GM18870 (cell line): ENCODE measurements around the gene STMN3.

Experiments
- ATAC-seq: cut with Tn5 transposase; IDR thresholded peaks from one replicate; pipeline ENCODE4 v1.9.1; 2021; ENCODE audit warnings: moderate library complexity; ENCODE audit not compliant: unreplicated experiment

Gene STMN3

GRCh38 chr20:63653041-63653973 lies at the start of gene STMN3:
Gene STMN3, minus strand, starts transcription at chr20:63653424. Its CDS starts 79 bp downstream, at chr20:63653345.
- ATAC-seq = no peak

DNA sequence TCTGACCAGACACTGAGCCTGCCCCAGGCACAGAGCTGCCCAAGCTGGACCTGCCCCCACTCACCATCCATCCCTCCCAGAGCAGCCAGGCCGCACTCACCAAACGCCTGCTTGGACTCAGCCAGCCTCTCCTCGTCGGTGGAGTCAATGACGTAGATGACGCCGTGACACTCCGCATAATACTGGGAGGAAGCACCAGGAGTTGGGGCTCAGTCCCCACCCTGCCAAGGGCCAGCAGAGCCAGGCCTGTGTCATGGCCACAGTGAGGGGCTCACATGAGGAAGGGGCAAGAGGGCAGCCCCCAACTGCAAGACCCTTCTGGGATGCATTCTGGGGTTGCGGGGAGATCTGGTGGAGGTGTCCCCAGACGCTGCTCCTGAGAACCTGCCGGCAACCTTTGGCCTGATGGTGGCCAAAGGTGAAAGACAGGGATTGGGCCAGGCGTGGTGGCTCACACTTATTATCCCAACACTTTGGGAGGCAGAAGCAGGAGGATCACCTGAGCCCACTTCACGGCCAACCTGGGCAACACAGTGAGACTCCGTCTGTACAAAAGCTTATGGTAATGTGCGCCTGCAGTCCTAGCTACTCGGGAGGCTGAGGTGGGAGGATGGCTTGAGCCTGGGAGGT lies 48.9 kb upstream of the STMN3 start:
- ATAC-seq = no peak

- ATAC-seq = no peak
Measured at GRCh38 chr20:63701329-63702035, 48.3 kb upstream of the STMN3 start.

- ATAC-seq = no peak
Measured at GRCh38 chr20:63701051-63701328, 47.8 kb upstream of the STMN3 start.

DNA sequence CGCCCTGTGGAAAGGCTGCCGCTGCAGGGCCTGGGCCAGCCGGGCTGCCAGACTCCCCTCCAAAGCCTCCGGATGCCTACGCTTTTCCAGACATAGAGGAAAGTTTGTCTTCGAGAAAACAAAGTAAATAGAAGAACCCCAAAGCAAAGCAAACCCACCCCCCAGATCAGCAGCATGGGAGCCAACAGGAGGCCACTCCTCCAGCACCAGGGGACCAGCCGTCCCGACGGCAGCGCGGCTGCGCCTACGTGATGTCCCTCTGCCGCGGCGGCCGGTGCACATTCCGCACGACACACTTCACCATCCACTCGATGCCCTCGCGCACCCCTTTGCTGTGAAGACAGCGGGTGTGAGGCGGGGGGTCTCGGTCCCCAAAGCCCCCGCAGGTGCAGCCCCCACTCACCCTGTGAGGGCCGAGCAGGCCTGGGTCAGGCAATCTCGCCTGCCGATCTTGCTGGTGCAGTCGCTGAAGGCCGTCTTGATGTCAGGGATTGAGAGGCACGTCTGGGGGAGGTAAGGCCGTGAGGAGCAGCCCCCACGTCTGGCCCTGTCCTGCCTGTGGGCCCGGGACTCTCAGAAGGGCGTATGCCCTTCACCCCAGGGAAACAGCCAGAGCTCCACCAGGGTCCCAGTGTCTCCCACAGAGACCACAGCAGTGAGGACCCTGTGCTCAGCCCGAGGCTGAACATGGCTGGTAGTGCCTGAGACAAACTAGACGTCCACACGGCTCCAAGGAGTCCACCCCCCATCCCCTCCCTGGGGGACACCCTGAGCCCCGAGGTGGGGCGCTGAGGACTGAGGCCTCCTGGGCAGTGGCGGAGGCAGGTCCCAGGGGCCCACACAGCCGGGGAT lies 47.2 kb upstream of the STMN3 start:
- no peak for ATAC-seq

- no peak for ATAC-seq
Measured at GRCh38 chr20:63699466-63700198, 46.4 kb upstream of the STMN3 start.

- ATAC-seq = no peak
Measured at GRCh38 chr20:63698739-63699465, 45.7 kb upstream of the STMN3 start.

DNA sequence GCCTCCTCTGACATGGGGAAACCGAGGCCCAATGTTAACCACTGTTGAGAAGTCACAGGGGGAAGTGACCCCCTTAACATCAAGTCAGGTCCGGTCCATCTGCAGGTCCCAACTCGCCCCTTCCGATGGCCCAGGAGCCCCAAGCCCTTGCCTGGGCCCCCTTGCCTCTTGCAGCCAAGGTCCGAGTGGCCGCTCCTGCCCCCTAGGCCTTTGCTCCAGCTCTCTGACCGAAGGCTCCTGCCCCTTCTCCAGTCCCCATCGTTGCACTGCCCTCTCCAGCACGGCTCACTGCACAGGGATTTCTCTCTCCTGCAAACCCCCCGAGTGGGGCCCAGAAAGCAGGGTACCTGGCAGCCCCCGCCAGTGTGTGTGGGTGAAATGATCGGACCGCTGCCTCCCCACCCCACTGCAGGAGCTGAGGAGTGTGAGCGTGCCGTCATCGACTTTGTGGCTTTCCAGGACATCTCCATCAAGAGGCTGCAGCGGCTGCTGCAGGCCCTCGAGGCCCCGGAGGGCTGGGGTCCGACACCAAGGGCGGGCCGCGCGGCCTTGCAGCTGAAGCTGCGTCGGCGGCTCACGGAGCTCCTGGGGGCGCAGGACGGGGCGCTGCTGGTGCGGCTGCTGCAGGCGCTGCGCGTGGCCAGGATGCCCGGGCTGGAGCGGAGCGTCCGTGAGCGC lies 44.8 kb upstream of the STMN3 start:
- no peak for ATAC-seq

GRCh38 chr20:63697357-63697867 lies 44.2 kb upstream of the STMN3 start:
- ATAC-seq = no peak

DNA sequence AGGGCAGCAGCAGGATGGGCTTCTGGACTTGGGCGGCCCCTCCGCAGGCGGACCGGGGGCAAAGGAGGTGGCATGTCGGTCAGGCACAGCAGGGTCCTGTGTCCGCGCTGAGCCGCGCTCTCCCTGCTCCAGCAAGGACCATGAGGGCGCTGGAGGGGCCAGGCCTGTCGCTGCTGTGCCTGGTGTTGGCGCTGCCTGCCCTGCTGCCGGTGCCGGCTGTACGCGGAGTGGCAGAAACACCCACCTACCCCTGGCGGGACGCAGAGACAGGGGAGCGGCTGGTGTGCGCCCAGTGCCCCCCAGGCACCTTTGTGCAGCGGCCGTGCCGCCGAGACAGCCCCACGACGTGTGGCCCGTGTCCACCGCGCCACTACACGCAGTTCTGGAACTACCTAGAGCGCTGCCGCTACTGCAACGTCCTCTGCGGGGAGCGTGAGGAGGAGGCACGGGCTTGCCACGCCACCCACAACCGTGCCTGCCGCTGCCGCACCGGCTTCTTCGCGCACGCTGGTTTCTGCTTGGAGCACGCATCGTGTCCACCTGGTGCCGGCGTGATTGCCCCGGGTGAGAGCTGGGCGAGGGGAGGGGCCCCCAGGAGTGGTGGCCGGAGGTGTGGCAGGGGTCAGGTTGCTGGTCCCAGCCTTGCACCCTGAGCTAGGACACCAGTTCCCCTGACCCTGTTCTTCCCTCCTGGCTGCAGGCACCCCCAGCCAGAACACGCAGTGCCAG lies 43.6 kb upstream of the STMN3 start, which contains the start of gene TNFRSF6B:
Gene TNFRSF6B, plus strand, starts transcription at position 25 of the 729 bp plus-strand sequence. Its CDS starts 116 bp downstream, at position 141.
- ATAC-seq = no peak

DNA sequence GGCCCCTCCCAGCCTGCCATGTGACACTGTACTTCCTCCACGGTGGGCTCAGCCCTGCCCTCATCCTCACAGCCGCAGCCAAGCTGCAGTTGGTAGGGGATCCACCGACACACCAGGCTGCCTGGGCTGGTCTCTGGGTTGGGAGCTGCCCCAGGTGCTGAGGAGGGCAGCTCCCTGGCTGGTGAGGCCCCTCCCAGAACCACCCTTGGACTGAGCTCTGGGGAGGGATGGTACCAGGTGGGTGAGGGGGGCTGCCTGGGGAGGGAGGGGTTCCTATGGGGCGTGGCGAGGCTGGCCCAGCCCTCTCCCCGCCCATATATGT lies 43.0 kb upstream of the STMN3 start:
- no peak for ATAC-seq

DNA sequence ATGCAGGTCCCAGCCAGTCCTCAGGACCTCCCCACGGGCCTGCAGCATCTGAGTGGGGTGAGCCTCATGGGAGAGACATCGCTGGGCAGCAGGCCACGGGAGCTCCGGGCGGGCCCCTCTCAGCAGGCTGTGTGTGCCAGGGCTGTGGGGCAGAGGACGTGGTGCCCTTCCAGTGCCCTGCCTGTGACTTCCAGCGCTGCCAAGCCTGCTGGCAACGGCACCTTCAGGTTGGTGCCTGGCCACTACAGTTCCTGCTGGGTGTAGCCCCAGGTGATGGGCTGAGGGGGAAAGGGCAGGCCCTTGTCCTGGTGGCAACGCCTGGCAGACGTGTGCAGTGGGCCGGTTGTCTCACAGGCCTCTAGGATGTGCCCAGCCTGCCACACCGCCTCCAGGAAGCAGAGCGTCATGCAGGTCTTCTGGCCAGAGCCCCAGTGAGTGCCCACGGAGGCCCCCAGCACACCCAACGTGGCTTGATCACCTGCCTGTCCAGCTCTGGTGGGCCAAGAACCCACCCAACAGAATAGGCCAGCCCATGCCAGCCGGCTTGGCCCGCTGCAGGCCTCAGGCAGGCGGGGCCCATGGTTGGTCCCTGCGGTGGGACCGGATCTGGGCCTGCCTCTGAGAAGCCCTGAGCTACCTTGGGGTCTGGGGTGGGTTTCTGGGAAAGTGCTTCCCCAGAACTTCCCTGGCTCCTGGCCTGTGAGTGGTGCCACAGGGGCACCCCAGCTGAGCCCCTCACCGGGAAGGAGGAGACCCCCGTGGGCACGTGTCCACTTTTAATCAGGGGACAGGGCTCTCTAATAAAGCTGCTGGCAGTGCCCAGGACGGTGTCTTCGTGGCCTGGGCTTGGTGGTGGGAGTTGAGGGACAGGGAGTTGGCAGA lies 42.4 kb upstream of the STMN3 start:
- no peak for ATAC-seq

GRCh38 chr20:63694584-63695423 lies 41.6 kb upstream of the STMN3 start:
- ATAC-seq = no peak

DNA sequence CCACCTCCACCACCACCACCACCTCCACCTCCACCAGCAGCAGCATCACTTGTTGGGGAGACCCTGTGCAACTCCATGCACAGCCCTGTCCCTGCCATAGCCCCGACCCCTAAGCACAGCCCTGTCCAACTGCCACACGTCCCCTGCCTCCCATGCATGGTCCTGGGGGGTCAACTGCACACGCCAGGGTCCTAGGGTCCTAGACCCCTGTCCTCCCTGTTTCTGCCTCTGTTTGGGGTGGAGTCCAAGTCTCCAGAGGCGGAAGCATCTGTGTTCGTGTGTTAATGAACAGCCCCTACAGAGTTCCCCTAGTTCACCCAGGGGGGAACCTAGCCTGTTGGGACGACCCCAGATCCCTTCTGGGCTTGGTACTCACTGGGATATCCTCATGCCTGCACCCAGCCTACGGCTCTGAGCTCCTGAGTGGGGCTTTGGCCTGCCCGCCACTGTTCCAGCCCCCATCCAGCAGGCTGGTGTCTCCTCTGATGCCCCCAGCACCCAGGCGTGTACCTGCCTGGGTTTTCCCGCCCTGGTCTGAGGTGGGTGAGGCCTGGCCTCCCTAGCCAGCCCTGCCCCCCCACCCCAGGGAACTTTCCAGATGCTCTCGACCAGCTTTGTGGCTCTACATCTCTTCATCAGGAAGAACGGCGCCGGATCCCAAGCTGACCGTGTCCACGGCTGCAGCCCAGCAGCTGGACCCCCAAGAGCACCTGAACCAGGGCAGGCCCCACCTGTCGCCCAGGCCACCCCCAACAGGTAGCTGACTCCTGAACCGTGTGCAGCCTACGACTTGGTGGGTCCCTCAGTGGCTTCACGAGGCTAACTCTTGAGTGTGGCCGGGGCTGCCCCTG lies 40.7 kb upstream of the STMN3 start:
- ATAC-seq = no peak

DNA sequence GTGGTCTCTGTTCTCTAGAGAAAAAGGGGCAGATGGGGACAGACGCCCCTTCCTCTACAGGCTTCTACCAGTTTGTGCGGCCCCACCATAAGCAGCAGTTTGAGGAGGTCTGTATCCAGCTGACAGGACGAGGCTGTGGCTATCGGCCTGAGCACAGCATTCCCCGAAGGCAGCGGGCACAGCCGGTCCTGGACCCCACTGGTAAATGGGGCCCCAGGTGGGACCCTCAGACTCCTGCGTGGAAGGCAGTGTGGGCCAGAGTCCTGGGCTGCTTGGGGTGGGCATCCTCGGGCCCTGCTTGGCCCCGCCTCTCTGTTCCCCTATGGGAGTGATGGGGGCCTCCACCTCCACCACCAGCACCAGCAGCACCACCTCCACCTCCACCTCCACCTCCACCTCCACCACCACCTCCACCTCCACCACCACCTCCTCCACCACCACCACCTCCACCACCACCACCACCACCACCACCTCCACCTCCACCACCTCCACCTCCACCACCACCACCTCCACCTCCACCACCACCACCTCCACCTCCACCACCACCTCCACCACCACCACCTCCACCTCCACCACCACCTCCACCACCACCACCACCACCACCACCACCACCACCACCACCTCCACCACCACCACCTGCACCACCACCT lies 40.0 kb upstream of the STMN3 start:
- ATAC-seq = no peak
